ENCODE measurements around the gene SLC38A1.
"Not testable (repeated sequence)": the region's sequence is repeated elsewhere in the genome, so short reads cannot be mapped to it uniquely, and the experiment has no call there.

The SLC38A1 gene

DNA sequence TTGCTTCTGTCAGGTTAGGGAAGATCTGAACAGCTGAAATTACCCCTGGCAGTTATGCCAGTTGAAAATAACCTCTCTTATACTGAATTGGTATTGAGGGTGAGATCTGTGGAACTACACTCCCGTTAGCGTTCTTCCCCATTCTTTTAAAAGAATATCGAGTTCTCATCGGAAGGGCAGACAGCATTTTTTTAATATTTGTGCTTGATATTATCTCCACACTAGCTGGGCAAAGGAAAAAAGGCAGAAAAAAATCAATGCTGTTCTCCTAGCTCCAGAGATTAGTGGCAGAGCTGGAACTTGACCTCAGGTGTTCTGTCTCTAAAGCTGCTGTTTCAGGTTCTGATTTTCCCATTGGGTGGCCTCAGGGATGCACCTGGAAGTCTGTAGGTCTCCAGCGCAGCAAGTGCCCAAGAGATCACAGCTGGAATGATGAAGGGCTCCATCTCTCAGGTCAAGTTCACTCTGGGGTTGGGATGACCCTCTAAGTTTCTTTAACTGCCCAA, 67.5 kb downstream of the SLC38A1 start:
- no peak overlapping the region for H3K4me3 ChIP-seq (ENCODE audit: control insufficient read depth, low read depth, low read length)
- no peak for DNase-seq (ENCODE audit: low read depth)
- no peak for TF ChIP-seq CTCF (IDR thresholded peaks at IDR 0.05; ENCODE audit: control insufficient read depth, insufficient read depth, low read depth, low read length, missing control alignments)

- no peak for DNase-seq (ENCODE audit: low read depth)
- H3K4me3 ChIP-seq (ENCODE audit: control insufficient read depth, low read depth, low read length): no peak overlapping the region
- TF ChIP-seq CTCF (IDR thresholded peaks at IDR 0.05; ENCODE audit: control insufficient read depth, insufficient read depth, low read depth, low read length, missing control alignments): no peak
These were observed 68.3 kb downstream of the SLC38A1 start for GRCh38 chr12:46200551-46200950.

DNA sequence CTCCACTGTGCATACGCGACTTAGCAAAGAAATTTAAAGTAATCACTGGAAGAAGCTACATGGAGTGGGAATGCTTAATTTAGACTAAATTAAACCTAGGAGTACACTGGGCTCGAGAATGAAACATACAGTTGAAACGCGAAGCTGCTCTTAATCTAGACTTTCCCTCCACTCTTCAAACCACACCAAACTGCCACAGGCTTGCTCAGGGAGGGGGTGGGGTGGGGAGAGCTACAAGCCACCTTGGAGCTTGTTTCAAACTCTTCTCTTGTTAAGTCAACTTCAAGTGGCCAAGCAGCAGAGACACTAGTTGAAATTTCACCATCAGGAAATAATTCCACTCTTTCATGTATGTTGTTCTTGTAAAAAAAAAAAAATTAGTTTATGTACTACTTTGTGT, 69.9 kb downstream of the SLC38A1 start:
- no peak for TF ChIP-seq CTCF (IDR thresholded peaks at IDR 0.05; ENCODE audit: control insufficient read depth, insufficient read depth, low read depth, low read length, missing control alignments)
- H3K4me3 ChIP-seq (ENCODE audit: control insufficient read depth, low read depth, low read length): no peak overlapping the region
- DNase-seq (ENCODE audit: low read depth): no peak

GRCh38 chr12:46197883-46198282, 71.0 kb downstream of the SLC38A1 start:
- no peak for DNase-seq (ENCODE audit: low read depth)
- no peak for TF ChIP-seq CTCF (IDR thresholded peaks at IDR 0.05; ENCODE audit: control insufficient read depth, insufficient read depth, low read depth, low read length, missing control alignments)
- H3K4me3 ChIP-seq (ENCODE audit: control insufficient read depth, low read depth, low read length): no peak overlapping the region

DNA sequence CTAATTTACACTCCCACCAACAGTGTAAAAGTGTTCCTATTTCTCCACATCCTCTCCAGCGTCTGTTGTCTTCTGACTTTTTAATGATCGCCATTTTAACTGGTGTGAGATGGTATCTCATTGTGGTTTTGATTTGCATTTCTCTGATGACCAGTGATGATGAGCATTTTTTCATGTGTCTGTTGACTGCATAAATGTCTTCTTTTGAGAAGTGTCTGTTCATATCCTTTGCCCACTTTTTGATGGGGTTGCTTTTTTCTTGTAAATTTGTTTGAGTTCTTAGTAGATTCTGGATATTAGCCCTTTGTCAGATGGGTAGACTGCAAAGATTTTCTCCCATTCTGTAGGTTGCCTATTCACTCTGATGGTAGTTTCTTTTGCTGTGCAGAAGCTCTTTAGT, 78.3 kb downstream of the SLC38A1 start:
- not testable (repeated sequence) for H3K4me3 ChIP-seq (ENCODE audit: control insufficient read depth, low read depth, low read length); DNase-seq (ENCODE audit: low read depth)

DNA sequence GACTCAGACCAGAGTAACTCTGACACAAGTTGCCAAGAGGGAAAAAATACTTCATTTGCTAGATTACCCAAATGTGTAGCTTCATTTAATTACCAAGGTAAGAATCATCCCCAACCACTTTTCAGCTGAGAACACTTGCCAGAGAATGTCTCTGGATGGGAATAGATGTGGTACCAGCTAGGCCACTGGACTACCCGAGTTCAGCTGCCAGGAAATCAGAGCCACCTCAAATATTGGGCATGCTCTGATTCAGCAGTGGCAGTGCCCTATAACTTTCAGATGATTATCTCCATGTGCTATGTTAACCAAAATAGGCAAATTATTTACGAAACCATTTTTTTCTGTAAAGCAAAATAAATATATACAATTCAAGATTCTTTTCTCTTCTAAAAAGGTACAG, 80.7 kb downstream of the SLC38A1 start:
- TF ChIP-seq CTCF (IDR thresholded peaks at IDR 0.05; ENCODE audit: control insufficient read depth, insufficient read depth, low read depth, low read length, missing control alignments): no peak
- no peak for DNase-seq (ENCODE audit: low read depth)
- H3K4me3 ChIP-seq (ENCODE audit: control insufficient read depth, low read depth, low read length): no peak overlapping the region

- H3K4me3 ChIP-seq (ENCODE audit: control insufficient read depth, low read depth, low read length): no peak overlapping the region
- peak; percentile 65 for DNase-seq (ENCODE audit: low read depth)
- no peak for TF ChIP-seq CTCF (IDR thresholded peaks at IDR 0.05; ENCODE audit: control insufficient read depth, insufficient read depth, low read depth, low read length, missing control alignments)
These were observed 81.8 kb downstream of the SLC38A1 start for GRCh38 chr12:46187023-46187422.
